Activated gamma-delta T cell treated with anti-CD3 and anti-CD28 coated beads, Interleukin-2, amount 50 U/mL, for 16 hours (primary cell): ENCODE results near the gene UNC5B.
"Not testable (repeated sequence)": the region's sequence is repeated elsewhere in the genome, so short reads cannot be mapped to it uniquely, and the experiment has no call there.

Experiments used
- DNase-seq: peaks from one replicate; pipeline ENCODE4 v3.0.0-alpha.2; 2020; ENCODE audit warnings: low read depth

The UNC5B gene

DNA sequence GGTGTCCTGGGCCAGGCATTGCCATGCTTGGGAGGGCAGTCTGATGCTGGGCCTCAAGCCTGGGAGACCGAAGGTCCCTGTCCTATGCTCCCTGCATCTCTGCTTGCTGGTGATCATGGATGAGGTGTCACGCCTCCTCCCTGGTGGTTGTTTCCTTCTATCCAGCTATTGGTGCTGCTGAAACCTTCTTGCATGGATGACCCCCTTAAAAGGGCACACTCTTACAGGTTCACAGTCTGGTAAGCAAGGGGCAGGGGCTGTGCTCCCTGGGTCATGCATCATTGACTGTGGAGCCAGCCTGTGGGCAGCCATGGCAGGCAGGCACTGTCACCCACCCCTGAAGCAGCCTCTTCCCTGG lies 69.9 kb downstream of the UNC5B start:
- no peak for DNase-seq

DNA sequence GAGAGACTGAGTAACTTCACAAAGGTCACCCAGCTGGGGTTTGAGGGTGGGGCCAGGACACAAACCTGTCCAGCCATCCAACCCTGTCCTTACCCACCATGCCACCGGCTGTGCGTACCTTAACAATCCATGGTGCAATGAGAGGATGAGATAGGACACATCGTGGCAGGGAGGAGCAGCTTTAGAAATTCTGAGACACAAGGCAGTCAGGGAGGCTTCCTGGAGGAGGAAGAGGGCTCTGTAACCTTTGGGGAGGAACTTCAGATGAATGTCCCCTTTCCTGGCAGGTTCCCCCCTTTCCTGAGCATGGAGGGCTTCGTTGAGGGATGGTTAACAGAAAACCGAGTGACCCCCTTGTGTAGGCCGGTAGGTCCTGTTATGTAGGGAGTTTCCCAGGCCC lies 71.0 kb downstream of the UNC5B start:
- DNase-seq = no peak

DNA sequence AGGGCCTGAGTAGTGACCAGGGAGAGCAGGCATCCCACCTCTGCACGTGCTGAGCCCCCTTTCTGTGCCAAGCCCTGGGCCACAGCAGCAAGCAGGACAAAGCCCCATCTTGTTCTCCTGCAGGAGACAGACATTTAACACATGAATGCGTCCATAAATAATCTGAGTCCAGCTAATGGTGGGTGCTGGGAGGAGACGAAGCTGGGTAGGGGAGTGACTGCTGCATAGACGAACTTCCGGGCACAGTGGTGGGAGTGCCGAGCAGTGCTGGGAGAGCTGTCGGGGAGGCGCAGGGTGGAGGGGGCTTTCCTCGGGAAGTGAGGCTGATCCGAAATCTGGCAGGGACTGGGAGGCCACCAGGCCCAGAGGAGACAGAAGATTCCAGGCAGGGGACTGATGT lies 71.5 kb downstream of the UNC5B start:
- no peak for DNase-seq

DNA sequence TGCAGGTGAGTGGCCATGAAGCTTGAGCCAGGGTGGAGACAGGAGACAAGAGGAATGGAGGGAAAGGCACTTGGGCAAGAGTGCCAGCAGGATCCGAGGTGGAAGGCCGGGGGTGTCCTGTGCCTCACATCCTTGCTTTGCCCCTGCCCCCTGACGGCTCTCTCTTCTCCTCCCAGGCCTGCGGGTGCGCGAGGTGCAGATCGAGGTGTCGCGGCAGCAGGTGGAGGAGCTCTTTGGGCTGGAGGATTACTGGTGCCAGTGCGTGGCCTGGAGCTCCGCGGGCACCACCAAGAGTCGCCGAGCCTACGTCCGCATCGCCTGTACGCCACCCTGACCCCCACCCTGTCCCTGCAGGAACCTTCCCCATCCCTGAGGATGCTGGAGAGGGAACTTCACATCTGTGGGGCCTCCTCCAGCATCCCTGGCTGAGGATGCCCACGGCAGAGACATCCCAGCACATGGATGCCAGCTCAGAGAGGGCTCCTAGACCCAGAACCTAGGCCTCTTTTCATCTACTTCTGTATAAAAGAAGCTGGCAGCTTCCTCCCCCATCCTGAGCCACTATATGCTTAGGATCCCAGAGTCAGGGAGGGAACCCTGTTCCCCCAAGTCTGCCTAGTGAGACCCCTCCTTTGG lies 72.3 kb downstream of the UNC5B start:
- DNase-seq = no peak

DNA sequence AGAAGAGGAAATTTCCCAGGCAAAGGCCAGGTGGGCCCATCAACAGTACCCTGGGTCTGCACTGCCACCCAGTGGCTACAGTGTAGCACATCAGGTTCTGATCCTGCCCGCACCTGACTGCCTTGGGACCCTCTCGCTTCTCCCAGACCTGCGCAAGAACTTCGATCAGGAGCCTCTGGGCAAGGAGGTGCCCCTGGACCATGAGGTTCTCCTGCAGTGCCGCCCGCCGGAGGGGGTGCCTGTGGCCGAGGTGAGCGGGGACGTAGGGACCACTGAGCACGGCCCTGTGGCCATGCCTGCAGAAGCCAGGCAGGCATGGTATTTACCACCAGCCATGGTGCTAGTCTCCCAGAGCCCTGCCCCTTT lies 72.8 kb downstream of the UNC5B start:
- DNase-seq = no peak

DNA sequence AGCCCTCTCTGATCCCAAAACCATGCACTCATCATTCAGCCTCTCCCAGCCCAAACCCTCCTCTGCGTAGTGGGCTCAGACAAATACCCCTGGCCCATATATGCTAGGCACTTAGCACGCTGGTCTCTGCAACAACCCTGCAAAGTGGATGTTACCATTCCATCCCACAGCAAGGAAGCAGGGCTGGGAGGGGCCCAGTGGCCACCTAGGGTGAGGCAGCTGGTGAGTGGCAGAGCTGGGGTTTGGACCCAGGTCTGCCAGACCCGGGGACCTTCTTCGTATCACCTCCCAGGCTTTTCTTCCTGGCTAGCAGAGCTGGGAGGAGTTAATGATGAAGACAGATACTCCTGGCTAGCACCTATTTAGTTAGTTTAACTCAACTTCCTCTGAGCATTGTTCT lies 73.6 kb downstream of the UNC5B start:
- DNase-seq = no peak

DNA sequence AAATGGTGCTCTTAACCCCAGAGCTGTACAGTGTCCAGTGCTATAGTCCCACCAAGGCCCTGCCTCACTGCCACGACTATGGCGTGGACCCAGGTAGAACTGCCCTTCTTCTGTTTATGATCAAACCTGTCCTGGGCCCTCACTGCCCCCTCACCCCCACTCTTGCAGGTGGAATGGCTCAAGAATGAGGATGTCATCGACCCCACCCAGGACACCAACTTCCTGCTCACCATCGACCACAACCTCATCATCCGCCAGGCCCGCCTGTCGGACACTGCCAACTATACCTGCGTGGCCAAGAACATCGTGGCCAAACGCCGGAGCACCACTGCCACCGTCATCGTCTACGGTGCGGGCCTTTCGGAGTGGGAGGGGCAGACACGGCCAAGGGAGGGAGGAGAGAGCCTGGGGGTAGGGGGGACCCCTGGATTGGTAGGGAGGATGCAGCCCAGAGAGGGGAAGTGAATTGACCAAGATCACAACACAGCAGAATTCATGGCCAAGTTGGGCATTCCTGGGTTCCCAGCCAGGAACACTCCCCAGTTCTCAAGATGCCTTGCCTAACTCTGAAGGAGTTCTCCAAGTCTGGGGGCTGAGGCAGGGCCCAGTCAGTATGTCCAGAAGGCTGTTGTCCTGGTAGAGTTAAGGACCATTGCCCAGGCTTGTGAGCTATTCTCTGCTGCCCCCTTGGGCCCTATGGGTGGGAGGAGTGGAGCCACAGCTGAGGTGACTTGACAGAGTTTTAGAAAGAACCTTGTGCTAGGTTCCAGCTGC lies 74.3 kb downstream of the UNC5B start:
- DNase-seq = no peak

DNA sequence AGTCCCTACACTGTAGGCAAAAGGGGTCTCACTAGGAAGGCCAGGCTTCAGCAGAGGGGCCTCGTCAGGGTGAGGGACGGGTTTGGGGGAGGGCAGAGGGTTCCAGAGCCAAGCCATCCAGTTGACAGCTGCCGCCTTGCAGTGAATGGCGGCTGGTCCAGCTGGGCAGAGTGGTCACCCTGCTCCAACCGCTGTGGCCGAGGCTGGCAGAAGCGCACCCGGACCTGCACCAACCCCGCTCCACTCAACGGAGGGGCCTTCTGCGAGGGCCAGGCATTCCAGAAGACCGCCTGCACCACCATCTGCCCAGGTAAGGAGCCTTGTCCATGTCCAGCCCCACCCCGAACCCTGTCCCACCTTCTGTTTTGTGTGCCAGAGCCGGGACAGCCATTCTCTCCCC lies 75.1 kb downstream of the UNC5B start:
- no peak for DNase-seq

DNA sequence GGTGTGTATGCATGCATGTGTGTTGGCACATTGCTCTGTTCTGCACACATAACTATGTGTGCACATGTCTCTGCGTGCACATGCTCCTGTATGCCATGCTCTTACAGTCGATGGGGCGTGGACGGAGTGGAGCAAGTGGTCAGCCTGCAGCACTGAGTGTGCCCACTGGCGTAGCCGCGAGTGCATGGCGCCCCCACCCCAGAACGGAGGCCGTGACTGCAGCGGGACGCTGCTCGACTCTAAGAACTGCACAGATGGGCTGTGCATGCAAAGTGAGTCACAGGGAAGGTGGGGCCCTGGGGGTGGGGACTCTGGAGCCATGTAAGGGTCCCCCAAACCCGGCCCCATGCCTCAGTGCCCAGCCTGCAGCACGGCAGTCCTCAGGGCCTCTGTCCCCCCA lies 76.1 kb downstream of the UNC5B start:
- no peak for DNase-seq

DNA sequence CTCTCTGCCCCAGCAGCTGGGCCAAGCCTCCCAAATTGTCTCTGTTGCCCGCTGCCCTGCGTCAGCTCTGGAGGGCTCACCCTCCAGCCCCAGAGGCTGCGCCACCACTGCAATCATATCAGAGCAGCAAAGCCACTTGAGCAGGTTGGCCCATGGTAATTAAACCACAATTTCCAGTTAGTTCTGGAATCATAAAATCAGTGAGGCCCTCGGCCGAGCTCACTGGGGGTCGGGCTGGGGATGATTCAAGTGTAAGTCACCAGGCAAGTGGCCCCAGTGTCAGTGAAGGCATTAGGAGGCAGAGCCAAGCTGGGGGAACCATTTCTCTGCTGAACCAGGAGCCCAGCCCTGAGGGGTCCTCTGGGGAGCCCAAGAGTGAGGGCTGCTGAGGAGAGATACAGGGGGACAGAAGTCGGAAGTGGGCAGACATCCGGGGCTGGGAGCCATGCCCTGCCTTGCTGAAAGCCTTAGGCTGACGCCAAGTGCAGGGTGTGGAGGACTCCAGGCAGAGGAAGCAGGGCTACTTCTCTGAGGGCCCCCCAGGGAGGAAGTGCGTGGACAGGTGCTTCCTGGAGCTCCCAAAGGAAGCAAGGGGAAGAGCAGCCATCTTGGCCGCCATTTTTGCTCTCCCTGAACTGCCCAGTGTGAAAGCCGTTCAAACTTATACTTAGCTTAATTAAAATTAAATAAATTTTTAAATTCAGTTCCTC lies 77.2 kb downstream of the UNC5B start:
- DNase-seq = no peak

DNA sequence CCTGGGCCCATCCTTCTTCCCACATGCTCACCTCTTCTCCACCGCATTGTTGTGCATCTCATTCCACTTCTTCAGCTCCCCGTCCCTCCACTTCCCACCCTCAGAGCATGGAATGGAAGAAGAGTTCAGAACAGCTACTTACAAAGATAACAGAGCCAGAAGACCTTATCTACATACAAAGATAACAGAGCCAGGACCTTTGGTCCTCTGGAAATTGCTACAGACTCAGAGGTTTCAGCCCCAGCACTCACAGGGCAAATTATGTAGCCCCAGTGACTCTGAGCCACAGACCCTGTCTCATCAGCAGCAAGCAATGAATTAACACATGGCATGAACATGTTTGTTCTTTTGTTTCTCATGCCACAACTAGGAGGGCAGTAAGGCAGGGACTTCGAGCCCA lies 78.0 kb downstream of the UNC5B start:
- DNase-seq = no peak

DNA sequence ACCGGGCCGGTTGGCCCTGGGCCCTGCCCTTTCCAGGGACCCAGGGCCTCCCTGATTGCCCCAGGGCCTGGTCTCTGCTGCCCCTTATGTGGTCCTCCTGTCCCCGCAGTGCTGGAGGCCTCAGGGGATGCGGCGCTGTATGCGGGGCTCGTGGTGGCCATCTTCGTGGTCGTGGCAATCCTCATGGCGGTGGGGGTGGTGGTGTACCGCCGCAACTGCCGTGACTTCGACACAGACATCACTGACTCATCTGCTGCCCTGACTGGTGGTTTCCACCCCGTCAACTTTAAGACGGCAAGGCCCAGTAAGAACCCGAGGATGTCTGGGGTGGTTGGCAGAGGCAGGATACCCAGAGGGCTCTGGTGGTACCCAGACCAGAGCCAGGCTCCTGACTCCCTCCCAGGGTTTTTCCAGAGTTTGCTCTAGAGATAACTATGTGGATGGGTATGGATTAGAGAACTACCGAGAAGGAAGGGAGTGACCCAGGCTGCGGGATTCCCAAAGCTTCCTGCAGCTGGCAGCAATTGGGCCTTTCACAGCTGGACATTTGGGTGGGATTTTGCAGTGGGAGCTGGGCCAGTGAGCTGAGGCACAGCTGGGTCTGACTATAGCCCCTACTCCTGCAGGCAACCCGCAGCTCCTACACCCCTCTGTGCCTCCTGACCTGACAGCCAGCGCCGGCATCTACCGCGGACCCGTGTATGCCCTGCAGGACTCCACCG lies 78.6 kb downstream of the UNC5B start:
- DNase-seq = no peak

DNA sequence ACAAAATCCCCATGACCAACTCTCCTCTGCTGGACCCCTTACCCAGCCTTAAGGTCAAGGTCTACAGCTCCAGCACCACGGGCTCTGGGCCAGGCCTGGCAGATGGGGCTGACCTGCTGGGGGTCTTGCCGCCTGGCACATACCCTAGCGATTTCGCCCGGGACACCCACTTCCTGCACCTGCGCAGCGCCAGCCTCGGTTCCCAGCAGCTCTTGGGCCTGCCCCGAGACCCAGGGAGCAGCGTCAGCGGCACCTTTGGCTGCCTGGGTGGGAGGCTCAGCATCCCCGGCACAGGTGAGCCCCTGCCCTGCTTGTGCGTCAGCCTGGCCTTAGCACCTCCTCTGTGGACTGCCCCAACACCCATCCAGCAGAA lies 79.1 kb downstream of the UNC5B start:
- no peak for DNase-seq

DNA sequence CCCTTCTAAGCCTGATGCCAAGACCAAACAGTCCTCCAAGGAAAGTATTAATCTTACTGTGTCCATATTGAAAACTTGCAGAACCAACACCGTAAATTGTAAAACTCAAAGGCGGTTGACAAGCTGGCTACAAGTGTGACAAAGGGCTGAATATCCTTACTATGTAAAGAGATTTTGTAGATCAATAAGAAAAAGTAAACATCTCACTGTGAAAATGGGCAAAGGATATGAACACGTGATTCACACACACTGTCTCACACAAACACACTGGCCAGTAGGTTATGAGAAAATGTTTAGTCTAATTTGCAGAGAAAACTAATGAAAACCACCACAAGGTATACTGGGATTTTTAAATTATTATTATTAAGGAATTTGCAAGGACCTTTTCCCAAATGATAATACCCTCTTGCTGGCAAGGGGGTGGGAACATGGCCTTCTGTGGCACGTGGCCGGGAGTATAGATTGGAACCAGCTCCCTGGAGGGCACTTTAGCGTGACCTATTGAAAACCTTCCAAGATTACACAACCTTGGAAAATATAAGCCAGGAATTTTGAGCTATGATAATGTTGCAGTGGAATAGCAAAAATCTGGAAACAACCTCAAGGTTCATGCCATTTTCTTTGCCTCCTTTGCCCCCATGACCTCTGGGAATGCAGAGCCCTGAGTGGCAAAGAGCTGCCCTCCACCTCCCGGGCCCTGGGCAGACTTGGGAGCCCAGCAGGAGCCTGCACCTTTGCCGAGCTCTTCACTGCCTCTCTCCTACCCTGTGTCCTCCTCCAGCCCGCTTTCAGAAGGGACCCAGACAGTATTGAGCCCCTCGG lies 80.5 kb downstream of the UNC5B start:
- DNase-seq = no peak

DNA sequence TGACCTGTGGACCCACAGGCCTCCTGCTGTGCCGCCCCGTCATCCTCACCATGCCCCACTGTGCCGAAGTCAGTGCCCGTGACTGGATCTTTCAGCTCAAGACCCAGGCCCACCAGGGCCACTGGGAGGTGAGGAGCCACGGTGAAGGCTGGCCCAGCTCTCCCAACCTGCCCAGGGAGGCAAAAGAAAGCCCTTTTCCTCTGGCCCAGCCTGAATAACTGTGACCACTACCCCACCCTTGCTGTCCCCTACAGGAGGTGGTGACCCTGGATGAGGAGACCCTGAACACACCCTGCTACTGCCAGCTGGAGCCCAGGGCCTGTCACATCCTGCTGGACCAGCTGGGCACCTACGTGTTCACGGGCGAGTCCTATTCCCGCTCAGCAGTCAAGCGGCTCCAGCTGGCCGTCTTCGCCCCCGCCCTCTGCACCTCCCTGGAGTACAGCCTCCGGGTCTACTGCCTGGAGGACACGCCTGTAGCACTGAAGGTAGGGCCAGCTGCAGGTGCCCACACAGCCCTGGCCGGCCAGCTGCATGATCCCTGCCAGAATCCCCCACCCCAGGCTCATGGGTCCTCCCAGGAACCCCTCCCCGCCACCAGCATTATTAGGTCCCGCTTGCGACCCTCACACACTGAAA lies 81.2 kb downstream of the UNC5B start:
- no peak for DNase-seq

DNA sequence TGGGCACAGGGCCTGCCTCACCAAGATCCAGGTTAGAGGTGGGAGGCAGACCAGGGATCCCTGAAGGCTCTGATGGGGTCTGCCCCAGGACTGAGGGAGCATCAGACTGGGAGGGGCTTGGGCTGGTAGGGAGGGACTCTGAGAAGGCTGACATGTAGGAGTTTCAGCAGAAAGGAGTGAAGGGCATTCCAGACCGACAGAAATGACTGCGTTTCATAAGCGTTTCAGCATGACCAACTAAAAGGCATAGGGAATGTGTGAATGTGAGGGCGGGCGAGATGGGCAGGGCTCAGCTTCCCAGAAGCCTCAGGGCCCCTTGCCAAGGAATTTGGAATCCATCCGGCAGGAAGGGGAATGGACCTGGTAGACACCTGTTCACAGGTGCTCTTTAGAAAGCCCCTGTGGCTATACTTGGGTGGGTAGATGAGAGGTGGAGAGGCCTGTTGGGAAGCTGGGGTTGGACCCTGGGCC lies 81.8 kb downstream of the UNC5B start:
- no peak for DNase-seq

DNA sequence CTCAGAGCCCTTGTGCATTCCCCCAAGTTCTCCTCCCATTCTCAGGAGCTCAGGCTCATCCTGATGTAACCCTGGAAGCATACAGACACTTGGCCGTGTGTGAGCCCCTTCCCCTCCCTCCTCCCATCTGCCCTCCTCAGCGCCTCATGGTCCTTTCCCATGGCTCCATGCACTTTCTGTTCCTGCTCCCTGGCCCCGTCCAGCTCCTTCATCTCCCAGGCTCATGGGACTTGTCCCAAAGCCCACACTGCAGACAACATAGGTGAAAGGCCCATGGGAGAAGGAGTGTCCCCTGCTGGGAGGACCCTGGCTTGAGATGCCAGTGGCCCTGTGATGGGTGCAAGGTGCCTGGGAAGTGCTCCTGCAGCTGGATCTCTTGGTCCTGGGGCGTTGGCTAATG lies 82.5 kb downstream of the UNC5B start:
- no peak for DNase-seq

DNA sequence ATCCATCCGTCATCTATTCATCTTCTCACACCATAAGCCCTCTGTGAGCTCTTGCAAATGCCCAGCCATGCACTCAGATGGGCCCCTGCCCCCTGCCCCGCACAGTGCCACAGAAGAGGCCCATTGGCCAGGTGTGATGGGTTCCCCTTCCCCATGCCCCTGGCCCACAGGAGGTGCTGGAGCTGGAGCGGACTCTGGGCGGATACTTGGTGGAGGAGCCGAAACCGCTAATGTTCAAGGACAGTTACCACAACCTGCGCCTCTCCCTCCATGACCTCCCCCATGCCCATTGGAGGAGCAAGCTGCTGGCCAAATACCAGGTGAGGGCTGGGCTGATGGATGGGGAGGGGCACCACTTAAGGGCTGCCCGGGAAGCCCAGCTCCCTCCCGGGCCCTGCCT lies 83.3 kb downstream of the UNC5B start:
- DNase-seq = no peak

DNA sequence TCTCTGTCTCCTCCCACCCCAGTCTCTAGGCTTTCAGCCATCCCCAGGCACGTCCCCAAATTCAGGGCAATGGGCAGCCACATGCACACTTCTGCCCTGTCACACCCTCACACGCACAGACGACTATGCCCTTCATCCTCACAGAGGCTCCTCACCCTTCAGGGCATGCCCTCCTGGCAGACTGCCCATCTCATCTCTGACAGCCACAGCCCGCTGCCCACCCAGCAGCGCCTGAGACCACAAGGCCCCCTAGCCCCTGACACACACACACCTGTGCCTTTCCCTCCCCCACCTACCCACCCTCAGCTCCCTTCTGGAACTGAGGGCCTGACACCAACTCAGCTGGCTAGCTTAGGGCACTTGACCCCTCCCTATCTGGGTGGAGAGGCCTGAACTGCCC lies 83.7 kb downstream of the UNC5B start:
- no peak for DNase-seq

DNA sequence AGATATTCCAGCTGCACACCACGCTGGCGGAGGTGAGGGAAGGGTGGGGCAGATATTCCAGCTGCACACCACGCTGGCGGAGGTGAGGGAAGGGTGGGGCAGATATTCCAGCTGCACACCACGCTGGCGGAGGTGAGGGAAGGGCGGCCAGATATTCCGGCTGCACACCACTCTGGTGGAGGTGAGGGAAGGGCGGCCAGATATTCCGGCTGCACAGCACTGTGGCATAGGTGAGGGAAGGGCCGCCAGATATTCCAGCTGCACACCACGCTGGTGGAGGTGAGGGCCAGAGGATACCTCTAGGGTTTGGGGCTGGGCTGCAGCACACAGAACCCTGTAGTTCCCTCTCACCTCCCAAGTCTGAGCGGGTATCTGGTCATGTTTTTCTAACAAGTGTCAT lies 84.4 kb downstream of the UNC5B start:
- DNase-seq = not testable (repeated sequence)

DNA sequence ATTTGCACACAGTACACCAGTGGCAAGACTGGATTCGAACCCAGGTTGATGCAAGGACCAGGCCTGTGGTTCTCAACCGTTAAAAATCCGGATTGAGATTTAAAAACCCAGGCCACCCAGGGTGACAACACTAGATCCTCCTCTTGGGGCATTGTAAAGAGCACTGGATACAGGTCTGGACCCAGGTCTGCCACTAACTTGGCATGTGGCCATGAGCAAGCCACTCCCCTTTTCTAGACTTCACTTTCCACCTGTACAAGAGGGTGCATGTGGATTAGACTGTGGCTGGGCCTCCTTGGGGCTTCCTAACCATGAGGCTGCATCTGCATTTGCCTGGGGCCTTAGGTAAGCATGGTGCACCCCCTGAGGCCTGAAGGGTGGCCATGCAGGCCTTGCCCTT lies 85.0 kb downstream of the UNC5B start:
- DNase-seq = no peak
